GM06990 (cell line): ENCODE results near the gene PLCD3.

Experiments
- DNase-seq: peaks from one replicate; pipeline ENCODE4 v3.0.0-alpha.2; 2011; ENCODE audit not compliant: insufficient read length; ENCODE audit errors: extremely low read depth
- H3K27me3 ChIP-seq: replicated peaks from 2 replicates; pipeline ENCODE4 v1.6.0; 2011; ENCODE audit warnings: low read length; ENCODE audit not compliant: control insufficient read depth, insufficient read depth
- H3K36me3 ChIP-seq: 2 replicates; pipeline ENCODE4 v1.5.1; 2011; ENCODE audit warnings: low read length; ENCODE audit not compliant: control insufficient read depth, insufficient read depth
- H3K4me3 ChIP-seq: replicated peaks from 2 replicates; pipeline ENCODE4 v1.5.1; 2011; ENCODE audit warnings: low read depth, mild to moderate bottlenecking, control low read depth, low read length
- TF ChIP-seq, protein P1 (sequence below): IDR thresholded peaks from 2 replicates; pipeline ENCODE4 v1.5.1; 2011; ENCODE audit warnings: low read length, control low read depth, mild to moderate bottlenecking, inconsistent platforms; ENCODE audit not compliant: insufficient read depth, poor library complexity, severe bottlenecking

The PLCD3 gene

DNA sequence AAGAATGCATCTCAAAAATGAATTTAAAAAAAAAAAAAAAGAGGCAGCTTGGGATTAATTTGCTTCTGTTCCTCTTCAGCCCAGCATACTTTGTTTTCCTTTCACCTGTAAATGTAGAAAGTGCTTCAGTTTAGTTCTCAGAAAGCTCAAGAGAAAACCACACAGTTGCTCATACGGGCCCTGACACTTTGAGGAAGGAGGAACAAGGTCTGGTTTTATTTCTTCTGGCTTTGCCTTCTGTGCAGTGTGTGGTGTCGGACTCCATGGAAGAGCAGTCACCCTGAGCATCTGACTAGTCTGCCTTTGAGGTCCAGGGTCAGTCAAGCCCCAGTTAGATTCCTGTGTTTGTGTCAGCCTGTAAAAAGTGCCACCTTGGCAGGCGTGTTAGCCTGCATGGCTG lies 43.6 kb downstream of the PLCD3 start:
- no peak overlapping the region for H3K4me3 ChIP-seq
- H3K27me3 ChIP-seq, result no peaks in the 10 kb centered on the region
- H3K36me3 ChIP-seq, result peaks cover 34% of the 10 kb centered on the region
- no peak for DNase-seq
- TF ChIP-seq, protein P1, sequence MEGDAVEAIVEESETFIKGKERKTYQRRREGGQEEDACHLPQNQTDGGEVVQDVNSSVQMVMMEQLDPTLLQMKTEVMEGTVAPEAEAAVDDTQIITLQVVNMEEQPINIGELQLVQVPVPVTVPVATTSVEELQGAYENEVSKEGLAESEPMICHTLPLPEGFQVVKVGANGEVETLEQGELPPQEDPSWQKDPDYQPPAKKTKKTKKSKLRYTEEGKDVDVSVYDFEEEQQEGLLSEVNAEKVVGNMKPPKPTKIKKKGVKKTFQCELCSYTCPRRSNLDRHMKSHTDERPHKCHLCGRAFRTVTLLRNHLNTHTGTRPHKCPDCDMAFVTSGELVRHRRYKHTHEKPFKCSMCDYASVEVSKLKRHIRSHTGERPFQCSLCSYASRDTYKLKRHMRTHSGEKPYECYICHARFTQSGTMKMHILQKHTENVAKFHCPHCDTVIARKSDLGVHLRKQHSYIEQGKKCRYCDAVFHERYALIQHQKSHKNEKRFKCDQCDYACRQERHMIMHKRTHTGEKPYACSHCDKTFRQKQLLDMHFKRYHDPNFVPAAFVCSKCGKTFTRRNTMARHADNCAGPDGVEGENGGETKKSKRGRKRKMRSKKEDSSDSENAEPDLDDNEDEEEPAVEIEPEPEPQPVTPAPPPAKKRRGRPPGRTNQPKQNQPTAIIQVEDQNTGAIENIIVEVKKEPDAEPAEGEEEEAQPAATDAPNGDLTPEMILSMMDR, result no peak

DNA sequence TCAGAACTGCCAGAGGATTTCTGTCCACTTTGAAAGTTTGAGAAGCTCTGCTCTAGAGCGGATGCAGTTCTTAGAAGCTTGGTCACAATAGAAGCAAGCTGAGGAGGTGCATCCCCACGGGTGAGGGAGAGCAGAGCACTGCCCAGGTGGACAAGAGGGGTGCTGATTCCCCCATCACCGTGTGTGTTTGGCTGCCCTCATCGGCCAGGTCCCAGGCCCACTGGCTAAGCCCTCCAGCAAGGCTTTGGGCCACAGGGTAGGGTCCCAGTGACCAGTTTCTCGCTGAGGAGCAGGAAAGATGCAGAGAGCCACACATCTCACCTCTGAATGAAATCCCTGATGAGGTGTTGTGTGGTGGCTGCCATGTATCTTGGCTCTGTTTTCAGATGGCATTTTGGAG lies 44.3 kb downstream of the PLCD3 start:
- TF ChIP-seq, protein P1, result no peak
- no peak for DNase-seq
- Histone ChIP-seq H3K27me3 (no peaks in the 10 kb centered on the region), H3K36me3 (peaks cover 28% of the 10 kb centered on the region), H3K4me3 (no peak overlapping the region)

DNA sequence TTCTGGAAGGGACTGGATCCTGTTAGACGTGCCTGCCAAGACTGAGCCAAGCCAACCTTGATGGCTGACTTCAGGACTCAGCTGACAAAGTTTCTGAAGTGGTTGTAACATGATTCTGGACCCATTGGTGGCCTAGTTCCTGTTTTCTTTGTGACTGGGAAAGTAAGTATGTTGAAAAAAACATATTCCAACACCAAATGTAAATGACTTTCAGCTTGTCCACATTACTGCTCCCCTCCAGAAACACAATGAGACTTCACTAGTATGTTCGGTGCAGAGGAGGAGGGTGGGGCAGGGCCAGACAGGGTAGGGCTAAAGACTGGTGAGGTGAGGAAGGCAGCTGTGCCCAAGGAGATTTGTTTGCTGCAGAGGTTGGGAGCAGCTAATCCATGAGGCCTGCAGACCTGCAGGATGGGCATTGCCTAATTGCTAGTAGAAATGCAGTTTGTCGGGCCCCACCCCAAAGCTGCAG lies 44.8 kb downstream of the PLCD3 start:
- DNase-seq, result no peak
- no peaks in the 10 kb centered on the region for H3K27me3 ChIP-seq
- no peak overlapping the region for H3K4me3 ChIP-seq
- peaks cover 23% of the 10 kb centered on the region for H3K36me3 ChIP-seq
- TF ChIP-seq, protein P1, result no peak

DNA sequence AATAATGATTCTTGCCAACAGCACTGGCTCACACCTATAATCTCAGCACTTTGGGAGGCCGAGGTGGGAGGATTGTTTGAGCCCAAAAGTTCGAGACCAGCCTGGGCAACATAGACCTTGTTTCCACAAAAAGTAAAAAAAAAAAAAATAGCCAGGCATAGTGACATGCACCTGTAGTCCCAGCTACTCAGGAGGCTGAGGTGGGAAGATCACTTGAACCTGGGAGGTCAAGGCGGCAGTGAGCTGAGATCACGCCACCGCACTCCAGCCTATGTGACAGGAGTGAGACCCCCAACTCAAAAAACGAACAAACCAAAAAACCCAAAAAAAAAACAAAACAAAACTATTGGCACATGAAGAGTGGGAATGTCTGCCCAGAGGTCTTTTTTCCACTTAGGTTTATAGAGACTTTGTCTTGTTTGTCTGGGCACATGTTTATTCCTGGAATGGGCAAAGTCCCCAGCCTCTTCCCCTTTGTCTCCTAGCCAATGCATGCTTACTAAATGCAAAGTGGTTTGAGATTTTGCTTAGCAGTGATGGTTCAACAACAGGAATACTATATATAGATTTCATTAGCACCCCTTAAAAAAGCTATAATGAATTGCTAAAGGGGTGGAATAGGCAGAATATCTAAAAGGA lies 45.3 kb downstream of the PLCD3 start:
- TF ChIP-seq, protein P1, result no peak
- DNase-seq, result no peak
- Histone ChIP-seq H3K36me3 (peaks cover 22% of the 10 kb centered on the region), H3K4me3 (no peak overlapping the region), H3K27me3 (no peaks in the 10 kb centered on the region)

DNA sequence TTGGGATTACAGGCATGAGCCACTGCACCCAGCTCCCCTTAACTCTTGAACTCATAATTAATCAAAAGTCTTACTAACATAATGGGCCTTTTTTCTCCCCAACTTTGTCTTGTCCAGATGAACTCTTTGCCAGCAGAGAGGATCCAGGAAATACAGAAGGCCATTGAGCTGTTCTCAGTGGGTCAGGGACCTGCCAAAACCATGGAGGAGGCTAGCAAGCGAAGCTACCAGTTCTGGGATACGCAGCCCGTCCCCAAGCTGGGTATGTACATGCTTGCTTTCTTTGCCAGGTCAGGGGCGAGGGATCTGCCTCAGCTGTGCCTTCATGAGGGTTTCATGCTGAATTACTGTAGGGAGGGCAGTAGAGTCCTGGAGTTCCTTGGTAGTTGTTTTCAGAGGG lies 45.9 kb downstream of the PLCD3 start:
- no peaks in the 10 kb centered on the region for H3K27me3 ChIP-seq
- TF ChIP-seq, protein P1, result no peak
- peaks cover 24% of the 10 kb centered on the region for H3K36me3 ChIP-seq

More for the DNA sequence above, 45.9 kb downstream of the PLCD3 start:
- H3K4me3 ChIP-seq, result no peak overlapping the region
- no peak for DNase-seq
